Measurements from ENCODE around the gene COL23A1. TPM values are rescaled to one million over a fixed set of nuclear protein-coding genes. Genes with fewer than 3 reads are reported as not detected.

Gene COL23A1
- total RNA-seq, 2 donors from 2014 or later: 0.44 to 0.86 TPM

DNA sequence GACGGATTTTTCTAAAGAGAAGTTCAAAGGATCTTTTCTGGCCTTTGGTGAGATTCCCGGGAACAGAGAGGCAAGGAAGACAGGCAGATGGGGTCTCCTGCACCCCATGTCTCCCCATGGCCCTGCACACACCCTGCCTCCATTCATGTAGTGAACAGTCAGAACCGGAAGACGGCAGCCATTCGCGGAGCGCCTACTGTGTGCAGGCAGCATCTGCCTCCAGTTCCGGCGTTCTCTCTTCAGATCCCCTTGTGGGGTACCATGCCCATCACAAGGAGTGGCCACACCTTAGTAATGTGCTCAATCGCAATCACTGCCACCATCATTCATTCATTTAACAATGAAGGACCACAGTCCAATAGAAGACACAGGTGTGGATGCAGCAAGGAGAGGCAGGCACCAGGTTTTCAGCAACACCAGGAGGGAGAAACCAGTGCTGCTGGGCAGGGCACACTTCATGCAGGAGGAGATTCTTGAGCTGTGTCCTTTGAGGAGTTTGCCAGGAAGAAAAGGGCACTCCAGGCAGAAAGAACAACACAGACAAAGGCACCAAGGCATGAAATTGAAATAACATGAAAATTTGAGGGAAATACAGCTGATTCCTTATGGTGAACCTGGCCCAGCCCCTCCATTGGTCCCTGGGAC is 186.1 kb downstream of the COL23A1 start:
- Mint-ChIP-seq H3K27ac (no peak overlapping the region), H3K4me1 (ENCODE audit: low read depth) (no peaks in the 10 kb centered on the region), H3K4me3 (no peak overlapping the region), H3K36me3 (ENCODE audit: insufficient read depth in 2 of 2) (peaks cover 0 to 5% of the 10 kb centered on the region in 2 donors), H3K27me3 (ENCODE audit: low read depth) (peaks cover 4% of the 10 kb centered on the region), H3K9me3 (peaks cover 8% of the 10 kb centered on the region in 2 donors)
- ATAC-seq (replicated peaks in 1 of 2) (no peak), DNase-seq (no peak)

DNA sequence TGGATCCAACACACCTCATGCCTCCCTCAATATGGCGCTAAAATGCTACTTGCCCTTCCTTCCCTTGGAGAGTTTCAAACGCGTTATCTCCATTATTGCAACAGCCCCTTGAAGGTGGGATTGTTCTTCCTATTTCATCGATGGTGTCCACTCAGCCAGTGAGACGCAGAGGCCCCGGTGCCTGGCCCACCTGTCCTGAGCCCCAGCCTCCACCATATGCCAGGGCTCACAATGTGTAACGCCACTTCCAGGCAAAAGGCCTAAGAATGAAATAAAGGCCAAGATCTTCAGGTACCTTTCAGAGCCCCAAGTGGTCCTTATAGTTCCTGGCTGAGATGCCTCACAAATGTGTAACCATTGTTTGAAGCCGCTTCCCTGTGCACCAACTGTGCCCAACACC is 186.8 kb downstream of the COL23A1 start:
- H3K4me3 Mint-ChIP-seq: no peak overlapping the region
- ATAC-seq (replicated peaks in 1 of 2) (no peak), DNase-seq (no peak)
- no peak overlapping the region for H3K27ac Mint-ChIP-seq
- H3K4me1 Mint-ChIP-seq (ENCODE audit: low read depth): no peaks in the 10 kb centered on the region
- peaks cover 4% of the 10 kb centered on the region for H3K27me3 Mint-ChIP-seq (ENCODE audit: low read depth)
- peaks cover 8% of the 10 kb centered on the region in 2 donors for H3K9me3 Mint-ChIP-seq
- H3K36me3 Mint-ChIP-seq (ENCODE audit: insufficient read depth in 2 of 2): peaks cover 0 to 5% of the 10 kb centered on the region in 2 donors

DNA sequence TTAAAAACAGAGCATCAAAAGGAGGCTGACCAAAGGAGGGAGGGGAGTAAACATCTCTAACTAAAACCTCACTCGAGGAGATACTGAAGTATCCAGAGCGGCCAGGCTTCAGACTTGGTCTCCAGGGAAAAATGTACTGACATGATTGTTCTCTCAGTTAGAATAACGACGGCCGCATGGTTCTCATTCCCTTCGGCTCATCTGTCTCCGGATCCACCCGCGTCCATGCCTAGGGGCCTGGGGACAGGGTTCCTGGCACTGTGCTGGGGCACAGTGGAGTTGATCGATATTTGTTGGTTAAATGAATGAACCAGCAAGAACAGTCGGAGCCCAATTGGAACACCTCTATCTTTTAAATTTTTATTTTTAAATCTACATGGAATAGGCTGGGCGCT is 190.5 kb downstream of the COL23A1 start:
- peaks cover 4% of the 10 kb centered on the region for H3K27me3 Mint-ChIP-seq (ENCODE audit: low read depth)
- no peak overlapping the region for H3K27ac Mint-ChIP-seq
- peaks cover 0 to 3% of the 10 kb centered on the region in 2 donors for H3K9me3 Mint-ChIP-seq
- H3K4me1 Mint-ChIP-seq (ENCODE audit: low read depth): no peaks in the 10 kb centered on the region
- ATAC-seq (replicated peaks in 1 of 2) (no peak), DNase-seq (no peak)
- no peak overlapping the region for H3K4me3 Mint-ChIP-seq
- no peaks in the 10 kb centered on the region for H3K36me3 Mint-ChIP-seq (ENCODE audit: insufficient read depth in 2 of 2)

DNA sequence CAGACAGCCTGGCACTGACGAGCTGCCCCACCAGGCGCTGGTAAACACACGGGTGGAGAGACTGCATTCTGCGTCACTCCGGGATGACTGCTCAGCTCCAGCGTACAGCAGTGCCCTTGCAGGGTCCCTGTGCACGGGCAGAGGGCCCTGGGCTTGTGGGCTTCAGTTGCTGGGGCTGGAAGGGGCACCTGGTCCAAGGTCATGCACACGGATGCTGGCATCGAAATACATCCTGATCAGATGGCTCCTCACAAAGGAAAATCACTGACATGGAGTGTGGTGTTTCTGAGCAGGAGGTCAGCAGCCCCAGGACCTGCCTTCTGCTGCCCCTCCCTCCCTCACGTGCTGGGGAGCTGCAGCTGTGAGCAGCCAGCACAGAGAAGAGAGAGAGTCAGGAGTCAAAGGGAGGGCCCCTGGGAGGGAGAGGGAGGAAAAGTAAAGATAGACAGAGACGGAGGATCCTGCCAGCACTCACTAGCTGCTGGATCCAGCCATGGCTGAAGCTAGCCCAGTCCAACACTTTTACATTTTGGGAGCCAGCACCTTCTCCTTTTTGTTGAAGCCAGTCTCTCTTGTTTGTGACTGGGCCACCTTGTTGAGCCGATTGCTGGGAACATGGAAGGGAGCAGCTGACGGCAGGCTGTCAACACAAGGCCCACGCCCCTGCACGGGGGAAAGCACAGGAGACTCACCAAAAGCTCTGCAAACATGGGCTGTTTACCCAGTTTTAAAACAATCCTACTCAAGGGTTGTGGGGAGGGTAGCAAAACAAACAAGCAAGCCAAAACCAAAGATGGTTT is 191.1 kb downstream of the COL23A1 start:
- Mint-ChIP-seq H3K27me3 (ENCODE audit: low read depth) (peaks cover 4% of the 10 kb centered on the region), H3K9me3 (peaks cover 0 to 3% of the 10 kb centered on the region in 2 donors), H3K36me3 (ENCODE audit: insufficient read depth in 2 of 2) (no peaks in the 10 kb centered on the region)

DNA sequence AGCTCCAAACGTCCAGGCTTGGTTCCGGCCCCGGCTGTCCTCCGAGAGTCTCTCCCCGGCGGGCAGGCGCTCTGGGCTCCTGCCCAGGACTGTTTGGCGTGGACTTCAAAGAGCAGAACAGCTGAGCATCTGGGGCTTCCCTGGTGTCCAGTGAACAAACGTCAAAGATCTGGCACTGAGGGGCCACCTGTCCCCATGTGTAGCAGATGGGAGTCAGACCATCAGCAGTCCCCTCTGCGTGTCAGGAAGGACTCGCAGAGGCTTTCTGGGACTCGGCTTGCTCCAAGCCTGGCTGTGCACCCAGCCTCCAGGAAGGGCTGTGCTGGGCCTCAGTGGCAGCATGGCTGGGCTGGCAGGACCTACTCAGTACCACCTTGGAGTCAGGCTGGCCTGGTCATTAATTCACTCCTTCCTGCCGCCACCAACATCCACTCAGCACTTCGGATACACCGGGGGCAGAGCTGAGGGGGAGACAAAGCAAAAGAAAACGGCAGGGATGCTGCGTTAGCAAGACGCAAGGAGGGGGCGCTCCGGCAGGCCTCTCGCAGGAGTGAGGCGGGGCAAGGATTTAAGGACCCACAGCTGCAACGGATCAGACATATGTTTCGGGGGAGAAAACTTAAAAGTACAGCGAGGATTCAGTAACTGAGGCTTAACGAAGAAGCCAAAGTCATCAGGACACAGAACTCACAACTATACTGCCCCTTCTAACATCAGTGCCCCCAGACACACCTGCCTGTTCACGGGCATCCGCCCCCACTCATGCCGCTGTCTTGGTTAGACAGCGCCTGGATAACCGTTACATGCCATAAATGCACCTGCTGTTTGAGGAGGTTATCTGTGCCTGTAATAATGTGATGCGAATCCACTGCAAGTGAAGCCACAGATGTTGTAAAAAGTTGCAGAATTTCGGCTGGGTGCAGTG is 193.1 kb downstream of the COL23A1 start:
- no peak overlapping the region for H3K4me3 Mint-ChIP-seq
- ATAC-seq (replicated peaks in 1 of 2): no peak
- H3K4me1 Mint-ChIP-seq (ENCODE audit: low read depth): no peaks in the 10 kb centered on the region
- H3K27me3 Mint-ChIP-seq (ENCODE audit: low read depth): peaks cover 4% of the 10 kb centered on the region
- no peak overlapping the region for H3K27ac Mint-ChIP-seq
- no peak for DNase-seq
- H3K9me3 Mint-ChIP-seq: peaks cover 0 to 3% of the 10 kb centered on the region in 2 donors
- H3K36me3 Mint-ChIP-seq (ENCODE audit: insufficient read depth in 2 of 2): no peaks in the 10 kb centered on the region

More for the DNA sequence above, 191.1 kb downstream of the COL23A1 start:
- Mint-ChIP-seq H3K4me3 (no peak overlapping the region), H3K4me1 (ENCODE audit: low read depth) (no peaks in the 10 kb centered on the region), H3K27ac (no peak overlapping the region)
- no peak for DNase-seq
- ATAC-seq (replicated peaks in 1 of 2): no peak

DNA sequence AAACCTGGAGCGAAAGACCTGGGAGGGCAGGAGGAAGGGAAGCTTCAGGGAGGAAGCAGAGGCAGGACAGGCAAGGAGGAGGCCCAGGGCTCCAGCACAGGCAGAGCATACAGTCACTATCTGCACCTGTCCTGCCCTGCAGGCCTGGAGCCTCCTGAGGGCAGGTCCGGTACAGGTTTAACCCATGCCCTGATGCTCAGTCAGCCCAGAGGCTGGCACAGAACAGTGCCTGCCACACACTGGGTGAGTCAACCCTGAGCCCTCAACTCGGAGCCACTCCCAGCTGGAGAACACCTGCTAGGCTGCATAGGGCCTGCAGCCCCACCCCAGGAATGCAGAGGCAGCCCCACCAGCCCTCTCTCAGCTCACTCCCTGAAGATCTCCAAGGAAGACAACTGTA is 196.1 kb downstream of the COL23A1 start:
- Mint-ChIP-seq H3K4me3 (no peak overlapping the region), H3K36me3 (ENCODE audit: insufficient read depth in 2 of 2) (no peaks in the 10 kb centered on the region), H3K27ac (no peak overlapping the region), H3K4me1 (ENCODE audit: low read depth) (no peaks in the 10 kb centered on the region), H3K9me3 (no peaks in the 10 kb centered on the region), H3K27me3 (ENCODE audit: low read depth) (no peaks in the 10 kb centered on the region)
- no peak for DNase-seq
- no peak for ATAC-seq (replicated peaks in 1 of 2)

DNA sequence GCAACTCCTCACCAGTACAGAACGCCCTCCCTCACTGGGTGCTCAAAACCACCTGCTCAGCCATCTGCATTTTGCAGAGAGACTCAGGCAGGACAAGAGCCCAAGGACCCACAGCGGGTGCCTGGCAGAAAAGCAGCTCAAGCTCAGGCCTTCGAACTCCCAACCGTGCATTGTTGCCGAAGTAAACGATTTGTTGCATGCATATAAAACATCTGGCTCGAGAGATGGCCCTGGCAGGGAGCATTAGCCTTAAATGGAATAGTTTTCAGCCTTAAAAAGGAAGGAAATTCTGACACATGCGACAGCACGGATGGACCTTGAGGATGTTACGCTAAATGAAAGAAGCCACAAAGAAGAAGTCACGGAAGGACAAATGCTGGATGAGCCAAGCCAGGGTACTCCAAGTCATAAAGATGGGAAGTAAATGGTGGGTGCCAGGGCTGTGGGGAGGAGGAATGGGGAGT is 197.2 kb downstream of the COL23A1 start:
- Mint-ChIP-seq H3K36me3 (ENCODE audit: insufficient read depth in 2 of 2) (no peaks in the 10 kb centered on the region), H3K9me3 (no peaks in the 10 kb centered on the region), H3K4me3 (no peak overlapping the region), H3K27me3 (ENCODE audit: low read depth) (no peaks in the 10 kb centered on the region), H3K27ac (no peak overlapping the region), H3K4me1 (ENCODE audit: low read depth) (no peaks in the 10 kb centered on the region)
- ATAC-seq (replicated peaks in 1 of 2): no peak
- DNase-seq: no peak

DNA sequence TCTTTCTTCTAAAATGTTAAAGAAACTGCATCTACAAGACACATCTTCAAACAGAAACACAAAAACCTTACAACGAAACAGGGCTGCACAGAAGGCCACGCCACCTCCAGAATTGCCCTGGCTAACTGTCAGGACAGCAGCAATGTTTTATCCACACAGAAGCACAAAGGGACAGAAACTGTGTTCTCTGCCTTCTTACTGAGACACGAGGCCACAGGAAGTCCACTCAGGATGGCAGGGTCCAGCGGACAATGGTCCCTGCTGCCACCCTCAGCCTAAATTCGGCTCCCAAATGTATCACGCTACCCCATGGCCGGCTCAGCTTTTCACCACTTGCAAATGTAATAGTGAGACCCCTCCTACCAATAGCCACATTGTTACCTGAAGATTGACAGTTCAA is 197.8 kb downstream of the COL23A1 start:
- Mint-ChIP-seq H3K9me3 (no peaks in the 10 kb centered on the region), H3K27me3 (ENCODE audit: low read depth) (no peaks in the 10 kb centered on the region), H3K36me3 (ENCODE audit: insufficient read depth in 2 of 2) (no peaks in the 10 kb centered on the region), H3K4me3 (no peak overlapping the region), H3K4me1 (ENCODE audit: low read depth) (no peaks in the 10 kb centered on the region), H3K27ac (no peak overlapping the region)
- ATAC-seq (replicated peaks in 1 of 2): no peak
- no peak for DNase-seq

DNA sequence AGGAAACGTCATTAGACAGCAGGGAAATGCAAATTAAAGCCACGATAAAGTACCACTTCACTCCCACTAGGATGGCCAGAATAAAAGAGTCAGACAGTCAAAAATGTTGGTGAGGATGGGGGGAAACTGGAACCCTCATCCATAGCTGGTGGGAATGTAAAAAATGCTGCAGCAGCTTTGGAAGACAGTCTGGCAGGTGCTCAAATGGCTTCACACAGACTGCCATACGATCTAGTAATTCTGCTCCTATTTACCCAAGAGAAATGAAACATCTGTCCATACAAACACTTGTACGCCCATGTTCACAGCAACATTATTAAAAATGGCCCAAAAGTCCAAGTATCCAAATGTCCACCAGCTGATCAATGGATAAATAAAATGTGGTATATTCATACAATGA is 198.7 kb downstream of the COL23A1 start:
- no peaks in the 10 kb centered on the region for H3K9me3 Mint-ChIP-seq
- no peaks in the 10 kb centered on the region for H3K36me3 Mint-ChIP-seq (ENCODE audit: insufficient read depth in 2 of 2)
- H3K4me1 Mint-ChIP-seq (ENCODE audit: low read depth): no peaks in the 10 kb centered on the region
- no peak overlapping the region for H3K27ac Mint-ChIP-seq
- no peaks in the 10 kb centered on the region for H3K27me3 Mint-ChIP-seq (ENCODE audit: low read depth)
- no peak for DNase-seq
- H3K4me3 Mint-ChIP-seq: no peak overlapping the region
- no peak for ATAC-seq (replicated peaks in 1 of 2)

DNA sequence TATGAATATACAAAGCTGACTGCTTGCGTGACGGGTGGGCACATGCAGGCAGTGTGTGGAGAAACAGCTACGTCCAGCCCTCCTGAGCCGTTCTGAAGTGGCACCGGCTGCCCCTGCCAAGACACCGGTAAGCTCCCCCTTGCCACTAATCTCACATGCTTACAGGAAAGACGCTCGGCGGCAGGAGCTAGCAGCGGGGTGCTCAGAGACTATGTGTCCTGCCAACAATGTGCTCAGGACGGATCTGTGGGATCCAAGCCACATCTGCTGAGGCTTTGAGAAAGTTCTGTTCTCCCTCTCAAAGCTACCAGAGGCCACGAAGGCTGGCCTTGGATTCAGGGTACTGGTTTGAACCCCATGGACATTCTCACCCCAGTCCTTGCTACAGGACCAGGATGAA is 200.4 kb downstream of the COL23A1 start:
- no peaks in the 10 kb centered on the region for H3K36me3 Mint-ChIP-seq (ENCODE audit: insufficient read depth in 2 of 2)
- H3K9me3 Mint-ChIP-seq: no peaks in the 10 kb centered on the region
- no peak for DNase-seq
- H3K4me3 Mint-ChIP-seq: no peak overlapping the region
- H3K27me3 Mint-ChIP-seq (ENCODE audit: low read depth): peaks cover 5% of the 10 kb centered on the region
- ATAC-seq (replicated peaks in 1 of 2): no peak
- H3K27ac Mint-ChIP-seq: no peak overlapping the region
- H3K4me1 Mint-ChIP-seq (ENCODE audit: low read depth): no peaks in the 10 kb centered on the region

DNA sequence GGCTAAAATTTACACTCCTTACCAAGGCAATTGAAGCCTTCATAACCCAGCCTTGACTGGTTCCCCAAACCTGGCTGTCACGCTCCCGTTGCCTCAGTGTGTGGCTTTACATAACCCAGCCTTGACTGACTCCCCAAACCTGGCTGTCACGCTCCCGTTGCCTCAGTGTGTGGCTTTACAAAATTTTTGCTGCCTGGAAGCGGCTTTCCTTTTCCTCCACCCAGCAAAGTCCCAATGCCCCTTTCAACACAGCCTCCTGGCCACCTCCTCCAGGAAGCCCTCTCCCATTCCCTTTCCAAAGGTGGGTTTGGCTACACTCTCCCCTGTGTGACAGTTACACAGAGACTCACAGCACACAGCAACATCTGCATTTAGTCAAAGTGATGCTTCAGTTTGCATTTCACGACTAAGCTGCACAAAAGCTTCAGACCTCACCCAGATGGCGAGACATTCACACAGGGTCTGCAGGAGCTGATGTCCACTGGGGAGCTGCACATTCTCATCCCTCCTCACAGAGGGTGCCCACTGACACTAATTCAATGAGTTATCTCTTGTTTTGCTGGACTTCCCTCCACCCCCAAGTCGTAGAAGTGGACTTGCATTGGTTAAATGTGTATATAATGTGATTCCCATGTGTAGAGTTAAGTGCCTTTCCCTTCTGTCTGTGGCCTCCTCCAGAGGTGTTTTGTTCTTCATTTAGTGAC is 201.0 kb downstream of the COL23A1 start:
- DNase-seq (no peak), ATAC-seq (replicated peaks in 1 of 2) (no peak)
- H3K36me3 Mint-ChIP-seq (ENCODE audit: insufficient read depth in 2 of 2): no peaks in the 10 kb centered on the region
- peaks cover 5% of the 10 kb centered on the region for H3K27me3 Mint-ChIP-seq (ENCODE audit: low read depth)
- no peak overlapping the region for H3K27ac Mint-ChIP-seq
- no peaks in the 10 kb centered on the region for H3K9me3 Mint-ChIP-seq
- no peaks in the 10 kb centered on the region for H3K4me1 Mint-ChIP-seq (ENCODE audit: low read depth)
- H3K4me3 Mint-ChIP-seq: no peak overlapping the region

DNA sequence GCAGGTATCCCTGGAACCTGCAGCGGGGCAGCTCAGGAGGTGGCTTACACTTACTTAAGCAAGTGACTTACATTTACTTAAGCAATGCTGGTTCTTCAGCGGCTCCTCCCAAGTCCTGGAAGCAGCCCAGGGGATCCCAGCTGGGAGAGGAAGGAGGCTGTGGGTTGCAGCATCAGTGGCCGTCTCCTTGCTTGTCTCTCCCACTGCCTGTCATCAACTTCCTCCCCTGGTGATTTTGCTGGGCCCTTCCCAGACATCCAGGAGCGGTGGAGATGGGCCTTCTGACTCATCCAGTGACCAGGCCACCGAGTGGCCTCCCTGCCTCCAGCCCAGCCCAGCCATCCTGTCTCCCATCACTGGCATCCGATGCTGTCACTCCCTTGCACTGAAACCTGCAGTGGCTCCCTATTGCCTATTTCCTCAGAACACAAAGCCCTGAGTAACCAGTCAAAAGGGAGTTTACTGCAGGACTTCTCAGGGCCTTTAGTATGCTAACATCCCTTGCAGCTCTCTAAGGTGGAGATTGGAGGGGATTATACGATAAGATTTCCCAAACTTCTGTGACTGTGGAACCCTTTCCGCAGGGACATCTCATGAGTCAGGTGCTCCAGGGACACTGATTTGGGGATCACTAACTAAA is 201.7 kb downstream of the COL23A1 start:
- Mint-ChIP-seq H3K4me3 (no peak overlapping the region), H3K36me3 (ENCODE audit: insufficient read depth in 2 of 2) (no peaks in the 10 kb centered on the region), H3K27ac (no peak overlapping the region), H3K27me3 (ENCODE audit: low read depth) (peaks cover 5% of the 10 kb centered on the region), H3K9me3 (no peaks in the 10 kb centered on the region), H3K4me1 (ENCODE audit: low read depth) (no peaks in the 10 kb centered on the region)
- ATAC-seq (replicated peaks in 1 of 2) (no peak), DNase-seq (no peak)
